Activated CD4-positive, alpha-beta T cell treated with anti-CD3 and anti-CD28 coated beads, Interleukin-2, amount 50 U/mL, for 1 hour (primary cell): Measurements from ENCODE around the gene IL3.

Experiments used
- DNase-seq: peaks from one replicate; pipeline ENCODE4 v3.0.0-alpha.2; 2020

The IL3 gene

DNA sequence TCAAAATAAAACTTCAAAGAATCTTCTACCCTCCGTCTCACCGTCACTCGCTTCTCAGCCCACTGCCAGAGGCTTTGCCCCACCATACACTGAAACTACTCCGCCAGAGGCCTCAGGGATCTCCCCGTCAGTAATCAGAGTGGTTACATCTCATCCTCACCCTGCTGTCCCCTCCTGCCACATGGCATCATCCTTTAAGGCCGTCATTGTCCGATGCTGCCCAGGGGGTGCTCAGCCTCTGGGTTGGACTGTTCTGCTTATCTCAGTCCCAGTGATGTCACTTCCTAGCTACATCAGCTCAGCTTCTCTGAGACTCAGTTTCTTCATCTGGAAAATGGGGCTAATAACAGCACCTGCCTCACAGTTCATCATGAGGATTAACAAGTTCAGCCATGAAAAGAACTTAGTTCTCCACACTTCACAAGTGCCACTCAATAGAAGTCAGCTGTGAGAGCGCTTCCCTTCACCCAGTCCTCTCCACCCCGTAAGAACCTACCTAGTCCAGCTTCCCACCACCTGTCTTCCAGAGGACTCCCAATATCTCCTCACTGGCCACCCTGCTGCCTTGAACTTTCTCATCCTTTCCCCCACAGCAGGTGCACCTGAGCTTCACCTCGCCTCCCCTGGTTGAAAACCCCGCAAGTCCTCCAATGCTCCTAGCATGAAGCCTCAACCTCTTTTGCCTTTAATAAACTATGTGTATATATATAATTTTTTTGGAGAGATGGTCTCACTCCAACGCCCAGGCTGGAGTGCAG is 2.8 kb upstream of the IL3 start:
- no peak for DNase-seq

DNA sequence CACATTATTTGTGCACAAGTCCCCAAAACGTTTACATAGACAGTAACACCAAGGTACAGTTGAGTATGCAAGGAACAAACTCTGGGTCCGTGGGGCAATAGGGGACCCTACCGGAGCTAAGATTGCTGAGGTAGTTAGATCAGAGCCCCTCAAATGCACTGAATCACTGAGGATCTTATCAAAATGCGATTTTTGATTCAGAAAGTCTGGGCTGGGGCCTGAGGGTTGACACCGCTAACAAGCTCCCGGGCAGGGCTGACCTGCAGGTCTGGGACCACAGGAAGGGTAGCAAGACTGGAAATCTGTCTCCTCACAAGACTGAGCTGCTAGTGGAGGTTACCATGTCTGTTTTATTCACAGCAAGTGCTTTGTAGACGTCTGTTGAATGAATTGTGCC is 1.8 kb upstream of the IL3 start:
- no peak for DNase-seq

DNA sequence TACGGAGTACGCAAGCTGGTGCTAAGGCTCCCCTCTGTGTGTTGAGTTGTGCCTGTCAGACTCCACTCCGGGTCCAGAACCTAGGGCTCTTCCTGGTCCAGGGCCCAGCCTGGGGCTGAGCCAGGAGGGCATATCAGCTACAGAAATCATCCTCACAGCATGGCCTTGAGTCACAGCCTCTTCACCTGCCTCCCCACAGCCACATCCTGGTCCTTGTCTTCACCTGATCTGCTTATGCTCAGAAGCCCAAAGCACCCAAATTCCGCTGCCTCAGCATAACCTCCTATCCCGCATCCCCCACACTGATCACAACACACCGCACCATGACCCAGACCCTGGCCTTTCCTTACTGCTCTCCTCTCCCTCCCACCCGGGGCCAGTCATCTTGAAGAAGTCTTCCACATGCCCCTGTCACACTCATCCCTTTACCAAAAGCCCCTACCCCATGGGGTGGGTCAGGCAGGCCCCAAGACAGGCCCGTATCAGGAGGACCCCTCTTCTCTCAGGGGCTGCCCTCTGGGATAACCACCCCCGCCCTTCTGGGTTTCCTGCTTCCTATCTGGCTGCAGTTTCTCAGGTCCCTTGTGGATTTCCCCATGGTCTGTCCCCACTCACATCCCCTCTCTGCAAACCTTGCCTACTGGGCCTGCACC is 1.3 kb upstream of the IL3 start:
- DNase-seq = peak; percentile 19

DNA sequence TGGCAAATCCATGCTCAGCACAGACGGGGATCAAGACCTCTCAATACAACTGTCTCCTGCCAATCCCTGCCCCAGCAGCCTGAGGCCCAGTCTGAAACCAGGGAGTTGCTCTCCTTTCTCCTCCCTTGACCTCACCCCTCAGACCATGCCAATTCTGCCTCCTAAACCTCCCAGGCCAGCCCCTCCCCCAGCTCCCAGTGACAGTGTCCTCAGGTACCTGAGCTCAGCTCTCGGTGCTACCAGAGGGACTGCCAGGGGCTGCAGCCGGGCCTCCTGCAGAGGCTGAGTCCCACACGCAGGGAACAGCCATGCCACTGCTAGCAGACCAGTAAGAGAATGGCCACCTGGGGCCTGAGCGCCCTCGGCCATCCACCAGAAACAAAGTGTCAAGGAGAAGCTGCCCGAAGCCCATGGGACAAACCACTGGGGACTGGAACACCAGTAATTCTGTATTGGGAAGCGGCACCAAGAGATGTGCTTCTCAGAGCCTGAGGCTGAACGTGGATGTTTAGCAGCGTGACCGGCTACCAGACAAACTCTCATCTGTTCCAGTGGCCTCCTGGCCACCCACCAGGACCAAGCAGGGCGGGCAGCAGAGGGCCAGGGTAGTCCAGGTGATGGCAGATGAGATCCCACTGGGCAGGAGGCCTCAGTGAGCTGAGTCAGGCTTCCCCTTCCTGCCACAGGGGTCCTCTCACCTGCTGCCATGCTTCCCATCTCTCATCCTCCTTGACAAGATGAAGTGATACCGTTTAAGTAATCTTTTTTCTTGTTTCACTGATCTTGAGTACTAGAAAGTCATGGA is 557 bp upstream of the IL3 start:
- no peak for DNase-seq

DNA sequence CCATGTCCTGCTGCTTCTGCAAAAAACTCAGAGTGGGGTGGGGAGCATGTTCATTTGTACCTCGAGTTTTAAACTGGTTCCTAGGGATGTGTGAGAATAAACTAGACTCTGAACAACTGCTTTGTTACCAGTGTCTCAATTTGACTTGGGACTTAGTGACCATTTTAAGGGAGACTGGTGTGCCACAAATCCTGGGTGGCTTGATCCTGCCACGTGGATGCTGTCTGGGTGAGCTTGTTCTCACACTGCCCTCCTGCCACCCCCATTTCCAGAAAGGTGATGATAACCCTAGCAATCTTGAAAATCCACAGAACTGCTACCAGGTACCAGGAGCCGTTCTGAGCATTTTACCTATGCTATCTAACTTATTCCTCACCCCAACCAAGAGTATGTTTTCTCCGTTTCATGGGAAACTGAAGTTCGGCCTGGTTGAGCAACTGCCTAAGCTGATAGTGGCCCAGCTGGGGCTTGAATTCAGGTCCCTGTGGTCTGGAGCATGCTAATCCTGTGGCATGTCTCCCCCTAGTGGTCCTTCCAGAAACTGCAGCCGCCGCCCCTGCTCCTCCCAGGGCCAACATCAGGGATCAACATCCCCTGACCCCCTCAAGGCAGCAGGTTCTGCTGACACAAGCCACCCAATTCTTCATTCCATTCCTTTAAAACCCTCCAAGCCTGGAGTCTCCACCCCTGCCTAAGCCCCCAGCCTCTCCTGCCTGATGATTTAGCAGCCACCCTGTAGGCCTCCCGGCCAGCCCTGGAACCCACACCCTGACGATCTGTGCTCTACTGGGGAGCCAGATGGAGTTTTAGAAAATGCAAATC is 2.8 kb downstream of the IL3 start:
- DNase-seq = peak; percentile 80

DNA sequence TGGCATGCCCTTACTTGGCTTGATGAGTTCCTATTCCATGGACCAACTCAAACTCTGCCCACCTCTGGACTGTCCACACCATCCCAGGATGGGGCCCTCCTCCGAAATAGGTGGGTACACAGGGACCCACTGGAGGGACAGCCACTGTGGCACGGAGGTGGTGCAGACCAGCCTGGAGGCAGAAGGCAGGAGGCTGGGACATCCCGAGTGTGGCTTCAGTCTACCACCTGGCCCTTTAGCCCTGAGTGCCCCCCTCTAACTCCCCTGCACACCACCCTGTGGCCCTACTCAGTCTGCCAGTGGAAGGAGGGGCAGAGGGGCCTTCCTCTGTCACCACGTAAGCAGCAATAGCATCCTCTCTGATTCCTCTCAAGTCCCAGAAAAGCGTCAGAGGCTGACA is 3.7 kb downstream of the IL3 start:
- no peak for DNase-seq

DNA sequence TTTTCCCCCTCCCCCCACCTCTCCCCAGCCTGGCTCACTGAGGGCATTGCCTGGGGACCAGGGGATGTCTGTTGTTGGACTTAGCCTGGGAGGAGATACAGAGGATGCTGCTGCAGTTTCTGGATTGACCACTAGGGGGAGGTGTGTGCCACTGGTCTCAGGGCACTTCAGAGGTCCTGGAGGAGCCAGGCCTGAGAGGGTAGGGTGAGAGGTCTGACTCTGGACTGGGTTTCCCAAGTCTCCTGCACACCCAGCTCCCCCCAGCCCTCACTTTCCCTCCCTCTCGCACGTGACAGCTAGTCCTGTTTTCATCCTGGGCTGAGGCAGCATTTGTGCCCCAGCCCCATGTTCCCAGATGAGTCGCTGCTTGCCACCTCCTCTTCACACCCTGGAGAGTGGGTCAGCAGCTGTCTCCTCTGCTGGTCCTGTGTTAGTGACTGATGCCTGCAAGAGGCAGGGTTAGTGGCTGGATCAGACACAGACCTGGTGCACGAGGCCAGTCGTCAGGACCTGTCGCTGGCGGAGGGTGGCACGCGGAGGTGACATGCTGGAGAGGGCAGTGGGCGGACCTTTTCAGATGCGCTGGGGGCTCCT is 4.4 kb downstream of the IL3 start:
- DNase-seq = peak; percentile 78

DNA sequence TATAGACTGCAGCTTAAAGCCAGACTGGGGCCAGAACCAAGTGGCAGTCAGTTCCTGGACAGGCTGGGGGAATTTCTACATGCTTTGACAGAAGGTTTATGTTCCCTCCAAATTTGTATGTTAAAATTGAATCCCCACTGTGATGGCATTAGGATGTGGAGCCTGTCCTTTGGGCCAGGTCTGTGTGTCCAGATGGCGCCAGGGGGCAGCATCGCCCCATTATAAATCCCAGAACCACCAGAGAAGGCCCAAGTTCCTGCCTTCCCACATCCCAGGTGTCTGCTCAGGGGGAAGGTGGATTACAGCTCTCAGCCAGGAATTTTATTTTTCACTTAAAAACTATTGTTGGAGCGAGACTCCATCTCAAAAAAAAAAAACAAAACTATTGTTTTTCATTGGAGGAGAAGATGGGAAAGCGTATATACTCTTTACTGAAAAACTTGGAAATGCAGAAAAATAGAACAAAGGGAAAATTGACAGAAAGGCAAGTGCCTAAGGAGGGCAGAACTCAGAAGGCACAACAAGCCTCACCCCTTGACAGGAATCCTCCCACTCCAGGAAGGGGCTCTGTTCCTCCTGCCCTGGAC is 5.0 kb downstream of the IL3 start:
- DNase-seq = peak; percentile 44

DNA sequence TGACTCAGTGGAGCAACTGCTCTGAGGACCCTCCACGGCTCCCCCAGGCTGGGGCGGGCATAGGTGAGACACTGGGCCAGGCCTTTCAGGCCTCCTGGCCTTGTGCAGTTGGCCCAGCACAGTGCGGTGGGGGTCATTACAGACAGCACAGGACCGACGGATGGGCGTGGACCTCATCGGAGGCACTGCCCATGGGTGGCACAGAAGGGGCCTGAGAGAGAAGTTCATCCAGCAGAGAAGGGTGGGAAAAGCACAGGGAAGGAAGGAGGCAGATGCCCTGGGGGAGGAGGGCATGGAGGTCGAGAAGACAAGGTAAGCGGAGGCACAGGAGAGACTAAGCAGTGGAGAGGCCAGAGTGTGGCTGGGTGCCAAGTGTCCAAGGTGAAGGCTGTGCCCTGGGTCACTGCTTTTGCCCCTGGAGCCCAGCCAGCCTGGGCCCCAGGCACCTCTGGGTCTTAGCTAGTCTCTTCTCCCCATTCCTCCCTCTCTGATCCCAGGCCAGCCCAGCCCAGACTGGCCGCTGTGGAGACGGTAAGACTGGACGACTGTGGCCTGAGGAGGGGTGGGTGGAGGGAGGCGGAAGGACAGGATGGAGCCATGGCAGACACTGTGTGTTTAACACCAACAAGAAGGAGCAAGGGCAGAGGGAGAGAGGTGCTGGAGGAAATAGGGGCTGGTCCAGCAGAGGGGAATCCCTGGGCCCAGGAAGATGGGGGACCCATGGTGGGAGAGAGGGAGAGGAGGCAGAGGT is 5.7 kb downstream of the IL3 start:
- DNase-seq = no peak

DNA sequence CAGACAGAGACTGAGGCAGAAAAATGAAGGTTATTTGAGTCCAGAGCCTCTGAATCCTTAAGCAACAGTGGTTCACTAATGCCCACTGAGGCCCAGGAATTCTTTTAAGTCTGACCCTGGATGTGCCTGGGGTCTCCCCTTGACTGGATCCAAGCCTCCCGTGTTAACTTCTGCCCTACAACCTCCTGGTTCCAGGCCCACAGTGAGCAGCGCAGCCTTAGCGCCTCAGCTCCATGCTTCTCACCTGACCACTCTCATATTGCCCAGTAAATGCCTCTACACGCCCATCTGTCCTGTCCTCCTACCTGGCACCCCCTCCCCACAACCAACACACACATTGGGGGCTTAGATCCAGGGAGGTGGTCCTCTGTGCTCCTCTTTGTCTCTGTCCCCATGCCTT is 6.4 kb downstream of the IL3 start:
- no peak for DNase-seq

DNA sequence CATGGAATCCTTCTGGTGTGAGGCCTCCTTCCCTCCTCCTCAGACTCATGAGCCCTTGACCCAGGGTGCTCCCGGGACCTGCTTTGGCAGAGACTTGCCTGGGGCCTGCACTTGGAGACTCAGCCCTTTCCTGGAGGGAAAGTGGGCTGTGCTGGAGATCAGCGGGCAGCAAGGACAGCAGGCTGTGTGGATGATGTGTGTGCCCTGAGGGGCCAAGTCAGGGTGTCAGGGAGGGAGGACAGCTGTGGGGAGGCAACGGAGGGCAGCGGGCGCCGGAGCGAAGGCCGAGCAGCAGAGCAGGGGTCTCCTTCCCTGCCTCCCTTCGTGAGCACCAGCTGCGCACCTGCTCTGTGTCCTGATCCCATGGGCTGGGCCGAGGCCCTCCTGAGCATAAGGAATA is 7.0 kb downstream of the IL3 start:
- no peak for DNase-seq

DNA sequence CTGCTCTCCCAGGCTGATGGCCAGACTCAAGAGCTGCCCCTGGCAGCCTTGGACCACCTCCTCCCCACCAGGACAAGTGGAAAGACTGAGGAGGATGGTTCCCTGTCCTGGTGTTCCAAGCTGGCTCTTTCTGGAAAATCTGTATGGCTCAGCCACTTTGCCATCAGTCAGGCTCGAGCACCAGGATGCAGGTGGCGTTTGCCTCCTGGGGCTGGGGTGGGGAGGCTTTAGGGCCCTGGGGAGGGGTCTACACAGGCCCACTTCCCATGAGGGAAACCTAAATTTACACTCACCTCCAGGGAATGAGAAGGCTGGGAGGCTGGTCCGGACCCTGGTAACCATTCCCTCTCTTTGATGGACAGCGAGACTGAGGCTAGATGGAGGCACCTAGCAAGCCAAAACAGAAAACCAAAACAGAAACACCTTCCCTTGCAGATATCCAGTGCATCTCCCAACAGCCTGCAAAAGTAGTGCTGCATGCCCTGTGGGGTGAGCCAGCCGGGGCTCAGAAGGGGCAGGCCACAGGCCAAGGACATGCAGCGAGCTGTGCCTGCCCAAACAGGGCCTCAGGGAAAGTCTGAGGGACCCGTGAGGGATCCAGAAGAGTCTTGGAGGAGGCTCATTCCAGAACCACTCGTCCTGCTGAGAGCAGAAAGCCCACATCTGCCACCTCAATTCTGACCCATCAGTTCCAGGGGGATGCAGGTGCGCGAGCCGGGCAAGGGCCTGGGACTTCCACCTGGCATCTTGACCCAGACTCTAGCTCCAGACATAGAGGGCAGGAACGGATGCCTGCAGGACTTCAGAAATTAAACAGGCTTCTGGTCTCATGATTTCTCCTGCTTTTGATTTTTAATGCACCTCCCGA is 7.7 kb downstream of the IL3 start:
- DNase-seq = no peak

DNA sequence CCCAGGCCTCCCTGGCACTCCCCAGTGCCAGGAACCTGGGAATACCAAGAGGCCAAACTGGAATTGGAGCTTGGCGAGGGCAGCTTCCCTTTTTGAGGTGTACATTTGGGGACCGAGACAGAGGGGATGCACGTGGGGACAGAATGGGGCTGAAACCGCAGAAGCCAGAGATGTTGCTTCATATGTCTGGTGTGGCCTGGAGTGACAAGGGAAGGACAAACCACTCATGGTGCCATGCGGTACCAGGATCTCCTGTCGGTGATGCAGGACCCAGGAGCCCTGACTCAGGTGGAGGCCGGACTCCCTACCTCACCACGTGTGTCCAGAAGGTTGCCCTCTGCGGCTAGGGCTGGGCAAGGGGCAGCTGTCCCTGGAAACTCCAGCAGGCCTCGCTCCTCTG is 9.1 kb downstream of the IL3 start:
- no peak for DNase-seq

DNA sequence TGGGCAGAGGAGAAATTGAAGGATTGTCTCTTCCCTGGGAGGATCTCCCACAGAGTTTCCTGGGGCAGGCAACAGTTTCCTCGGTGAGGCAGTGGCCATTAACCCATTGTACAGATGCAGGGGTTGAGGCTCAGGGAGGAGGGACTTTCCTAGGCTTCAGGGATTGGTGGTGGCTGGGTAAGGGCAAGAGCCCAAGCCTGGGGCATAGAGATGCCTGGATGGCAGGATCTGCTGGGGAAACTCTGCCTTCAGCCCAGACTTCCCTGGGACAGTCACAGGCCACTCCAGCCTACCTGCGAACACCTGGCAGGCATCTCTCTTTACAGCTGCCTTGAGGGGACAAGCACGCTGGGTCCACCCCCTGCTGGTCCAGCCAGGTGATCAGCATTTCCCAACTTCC is 9.5 kb downstream of the IL3 start:
- no peak for DNase-seq

DNA sequence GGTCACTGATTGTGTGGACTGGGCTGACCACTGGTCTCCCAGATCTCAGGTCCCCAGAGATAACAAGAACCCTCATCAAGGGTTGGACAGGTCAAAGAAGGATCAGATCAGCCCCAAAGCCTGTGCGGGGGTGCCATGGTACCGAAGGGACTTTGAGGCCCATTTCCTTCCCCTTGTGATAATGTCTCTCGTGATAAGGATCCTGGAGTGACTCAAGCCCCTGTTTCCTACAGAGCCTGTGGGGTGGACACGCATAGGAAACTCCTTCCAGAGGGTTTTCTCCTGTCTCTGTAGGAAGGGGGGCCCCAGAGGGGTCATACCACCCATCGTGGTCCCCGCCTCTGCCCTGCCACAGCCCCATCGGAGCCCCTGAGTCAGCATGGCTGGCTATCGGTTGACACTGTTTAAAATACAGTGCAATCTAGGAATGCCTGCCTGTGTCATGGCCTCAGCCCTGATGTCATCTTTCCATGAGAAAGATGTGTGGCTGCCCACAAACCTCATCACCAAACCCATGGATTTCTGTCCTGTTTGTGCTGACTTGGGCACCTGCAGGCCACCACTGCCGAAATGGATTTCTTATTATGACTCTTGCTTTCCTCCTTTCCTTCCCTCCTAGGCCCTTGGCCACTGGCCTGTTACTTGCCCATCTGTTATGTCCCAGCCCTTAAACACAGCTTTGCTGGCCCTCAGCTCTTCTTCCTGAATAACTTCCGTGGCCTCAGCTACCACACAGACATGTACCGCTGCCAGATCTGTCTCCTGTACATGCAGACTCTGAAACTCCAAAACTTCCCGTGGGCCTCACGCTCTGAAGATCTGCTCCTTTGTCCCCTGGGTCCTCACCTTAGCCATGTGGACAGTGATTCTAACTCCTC is 10.2 kb downstream of the IL3 start:
- DNase-seq = no peak

DNA sequence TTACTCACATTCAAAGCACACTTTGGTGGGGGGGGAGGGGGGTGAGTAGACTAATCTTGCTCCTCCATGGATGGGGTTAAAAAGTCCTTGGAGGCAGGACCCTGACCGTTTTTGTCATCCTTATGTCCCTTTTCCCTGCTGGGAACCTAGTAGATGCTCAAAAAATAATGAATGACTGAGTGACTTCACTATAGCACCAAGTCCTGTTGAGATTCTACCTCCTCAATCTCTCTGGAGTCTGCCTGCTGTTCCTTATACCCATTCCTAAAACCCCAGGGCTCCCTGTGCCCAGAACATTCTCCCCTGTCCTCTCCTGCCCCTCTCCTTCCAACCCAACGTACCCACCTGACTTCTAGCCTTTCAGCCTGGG is 10.9 kb downstream of the IL3 start:
- DNase-seq = no peak

DNA sequence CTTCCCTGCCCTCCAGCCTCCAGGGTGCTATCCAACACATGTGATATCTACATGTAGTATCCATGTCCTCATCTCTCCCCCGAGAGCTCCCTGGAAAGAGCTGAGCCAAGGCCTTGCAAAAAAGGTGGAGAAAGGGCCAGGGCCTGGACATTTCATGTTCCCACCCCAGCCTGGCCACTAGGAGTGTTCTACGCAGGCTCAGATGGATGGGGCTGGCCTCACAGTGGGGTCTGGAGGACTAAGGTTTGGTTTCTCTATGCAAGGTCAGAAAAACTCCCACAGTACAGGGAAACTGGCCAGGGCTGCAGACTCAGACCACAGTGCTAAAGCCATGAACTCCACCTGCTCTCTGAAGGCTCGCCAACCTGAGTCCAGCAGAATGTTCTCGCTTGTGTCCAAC is 11.6 kb downstream of the IL3 start:
- DNase-seq = no peak

DNA sequence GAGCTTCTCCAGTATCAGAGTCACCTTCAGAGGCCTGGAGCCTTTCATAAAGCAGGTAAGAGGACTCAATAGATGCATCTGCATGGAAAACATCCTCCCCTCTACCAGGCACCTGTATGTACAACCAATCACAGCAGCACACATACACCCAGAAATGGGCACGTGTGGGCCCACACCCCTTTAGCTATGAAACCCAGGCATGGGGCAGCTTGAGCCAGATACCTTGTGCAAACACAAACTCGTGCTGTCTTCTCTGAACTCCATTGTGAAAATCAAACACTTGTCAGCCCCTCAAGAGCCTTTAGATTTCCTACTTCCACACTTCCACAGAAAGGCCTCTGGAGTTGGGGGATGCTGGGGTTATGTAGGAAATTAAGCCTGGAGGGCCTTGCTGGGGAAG is 12.1 kb downstream of the IL3 start:
- DNase-seq = no peak

DNA sequence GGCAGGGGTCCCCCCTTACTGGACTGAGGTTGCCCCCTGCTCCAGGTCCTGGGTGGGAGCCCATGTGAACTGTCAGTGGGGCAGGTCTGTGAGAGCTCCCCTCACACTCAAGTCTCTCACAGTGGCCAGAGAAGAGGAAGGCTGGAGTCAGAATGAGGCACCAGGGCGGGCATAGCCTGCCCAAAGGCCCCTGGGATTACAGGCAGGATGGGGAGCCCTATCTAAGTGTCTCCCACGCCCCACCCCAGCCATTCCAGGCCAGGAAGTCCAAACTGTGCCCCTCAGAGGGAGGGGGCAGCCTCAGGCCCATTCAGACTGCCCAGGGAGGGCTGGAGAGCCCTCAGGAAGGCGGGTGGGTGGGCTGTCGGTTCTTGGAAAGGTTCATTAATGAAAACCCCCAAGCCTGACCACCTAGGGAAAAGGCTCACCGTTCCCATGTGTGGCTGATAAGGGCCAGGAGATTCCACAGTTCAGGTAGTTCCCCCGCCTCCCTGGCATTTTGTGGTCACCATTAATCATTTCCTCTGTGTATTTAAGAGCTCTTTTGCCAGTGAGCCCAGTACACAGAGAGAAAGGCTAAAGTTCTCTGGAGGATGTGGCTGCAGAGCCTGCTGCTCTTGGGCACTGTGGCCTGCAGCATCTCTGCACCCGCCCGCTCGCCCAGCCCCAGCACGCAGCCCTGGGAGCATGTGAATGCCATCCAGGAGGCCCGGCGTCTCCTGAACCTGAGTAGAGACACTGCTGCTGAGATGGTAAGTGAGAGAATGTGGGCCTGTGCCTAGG is 13.0 kb downstream of the IL3 start, which contains the start of gene CSF2:
Gene CSF2 (plus strand): TSS at position 559 of the 783 bp plus-strand sequence. CDS start 35 bp downstream, at position 594.
- DNase-seq = no peak
